Measurements from ENCODE around the gene DSTYK.

DSTYK gene

DNA sequence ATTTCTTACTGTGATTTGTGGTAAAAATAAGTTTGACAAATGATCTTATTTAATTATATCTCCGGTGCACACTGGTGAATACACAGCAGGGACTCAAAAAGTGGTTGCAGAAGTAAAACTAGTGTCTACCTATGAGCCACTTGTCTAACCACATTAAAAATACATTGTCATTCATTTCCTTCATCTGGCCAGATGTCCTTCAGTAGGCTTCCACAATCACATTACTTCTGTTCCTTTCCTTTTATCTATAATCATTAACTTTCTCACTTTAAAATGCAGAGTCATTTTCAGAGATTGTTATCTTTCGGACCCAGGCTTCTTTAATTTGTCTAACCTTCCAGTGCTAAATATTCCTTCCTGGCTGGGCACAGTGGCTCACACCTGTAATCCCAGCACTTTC lies 92.8 kb downstream of the DSTYK start:
- no peak overlapping the region for H2BK120ac ChIP-seq (ENCODE audit: low read depth, low read length)
- peaks cover 26% of the 10 kb centered on the region for H3K79me2 ChIP-seq (ENCODE audit: control insufficient read depth, insufficient read depth, low read length)
- no peak overlapping the region for H3K56ac ChIP-seq (ENCODE audit: low read length)
- H3K18ac ChIP-seq (ENCODE audit: low read length) = no peak overlapping the region
- H2BK5ac ChIP-seq (ENCODE audit: low read length) = no peak overlapping the region
- H2AK5ac ChIP-seq (ENCODE audit: low read length) = no peak overlapping the region
- H3K4ac ChIP-seq (ENCODE audit: low read depth, low read length) = no peak overlapping the region
- no peaks in the 10 kb centered on the region for H3K27me3 ChIP-seq (ENCODE audit: insufficient read depth, low read length, poor library complexity)
- DNase-seq = no peak
- H4K5ac ChIP-seq (ENCODE audit: low read length) = no peak overlapping the region
- H3K36me3 ChIP-seq (ENCODE audit: control insufficient read depth, insufficient read depth, low read length) = no peaks in the 10 kb centered on the region
- H3K79me1 ChIP-seq (ENCODE audit: low read length) = peaks cover 16% of the 10 kb centered on the region
- H3K23ac ChIP-seq (ENCODE audit: low read length) = no peak overlapping the region
- H3K4me2 ChIP-seq (ENCODE audit: low read length) = no peak overlapping the region
- H3K9ac ChIP-seq (ENCODE audit: low read length) = no peak overlapping the region
- H4K8ac ChIP-seq (ENCODE audit: low read depth, low read length) = no peak overlapping the region
- H3K4me3 ChIP-seq (ENCODE audit: low read length) = no peak overlapping the region
- H3K4me1 ChIP-seq (ENCODE audit: control insufficient read depth, low read depth, low read length) = no peaks in the 10 kb centered on the region
- no peak overlapping the region for H3K27ac ChIP-seq (ENCODE audit: low read depth, low read length)
- WGBS (ENCODE audit: extremely low coverage, insufficient coverage, low lambda C conversion rate) = no CpG with 5 or more reads among the region's 2 CpGs
- H2BK15ac ChIP-seq (replicated peaks; ENCODE audit: low read depth) = no peak overlapping the region

- Histone ChIP-seq H3K27me3 (ENCODE audit: insufficient read depth, low read length, poor library complexity) (no peaks in the 10 kb centered on the region), H3K4ac (ENCODE audit: low read depth, low read length) (no peak overlapping the region), H2BK5ac (ENCODE audit: low read length) (no peak overlapping the region), H4K5ac (ENCODE audit: low read length) (no peak overlapping the region), H3K36me3 (ENCODE audit: control insufficient read depth, insufficient read depth, low read length) (no peaks in the 10 kb centered on the region), H3K56ac (ENCODE audit: low read length) (no peak overlapping the region), H4K8ac (ENCODE audit: low read depth, low read length) (no peak overlapping the region), H3K4me3 (ENCODE audit: low read length) (no peak overlapping the region), H3K9ac (ENCODE audit: low read length) (no peak overlapping the region), H3K18ac (ENCODE audit: low read length) (no peak overlapping the region), H3K23ac (ENCODE audit: low read length) (no peak overlapping the region), H2AK5ac (ENCODE audit: low read length) (no peak overlapping the region), H3K79me2 (ENCODE audit: control insufficient read depth, insufficient read depth, low read length) (no peaks in the 10 kb centered on the region), H3K79me1 (ENCODE audit: low read length) (peaks cover 2% of the 10 kb centered on the region), H3K4me2 (ENCODE audit: low read length) (no peak overlapping the region), H2BK15ac (replicated peaks; ENCODE audit: low read depth) (no peak overlapping the region), H3K4me1 (ENCODE audit: control insufficient read depth, low read depth, low read length) (no peaks in the 10 kb centered on the region), H2BK120ac (ENCODE audit: low read depth, low read length) (no peak overlapping the region), H3K27ac (ENCODE audit: low read depth, low read length) (no peak overlapping the region)
- DNase-seq = no peak
Observed at GRCh38 chr1:205111354-205111753, 100.1 kb downstream of the DSTYK start.

DNA sequence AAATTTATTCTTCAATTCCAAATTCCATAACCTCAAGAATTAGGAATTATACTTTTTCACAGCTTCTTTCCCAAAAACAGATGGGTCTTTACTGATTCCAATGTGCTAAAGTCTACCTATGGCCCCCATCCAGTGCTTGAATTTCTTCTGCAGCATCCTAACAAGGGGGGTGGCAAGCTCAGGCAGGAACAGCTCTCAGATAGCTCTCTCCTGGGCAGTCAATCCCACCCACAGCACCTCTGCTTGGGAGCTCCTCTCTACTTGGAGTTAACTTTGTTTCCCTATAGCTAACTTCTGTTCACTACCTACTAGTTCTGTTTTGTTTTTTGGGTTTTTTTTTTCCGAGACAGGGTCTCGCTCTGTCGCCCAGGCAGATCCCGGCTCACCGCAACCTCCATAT lies 101.8 kb downstream of the DSTYK start:
- Histone ChIP-seq H3K56ac (ENCODE audit: low read length) (no peak overlapping the region), H3K4me3 (ENCODE audit: low read length) (no peak overlapping the region), H3K4me1 (ENCODE audit: control insufficient read depth, low read depth, low read length) (no peaks in the 10 kb centered on the region), H3K9ac (ENCODE audit: low read length) (no peak overlapping the region), H3K18ac (ENCODE audit: low read length) (no peak overlapping the region), H3K4me2 (ENCODE audit: low read length) (no peak overlapping the region), H2AK5ac (ENCODE audit: low read length) (no peak overlapping the region), H3K27ac (ENCODE audit: low read depth, low read length) (no peak overlapping the region), H3K79me1 (ENCODE audit: low read length) (no peaks in the 10 kb centered on the region), H2BK15ac (replicated peaks; ENCODE audit: low read depth) (no peak overlapping the region), H3K36me3 (ENCODE audit: control insufficient read depth, insufficient read depth, low read length) (peaks cover 4% of the 10 kb centered on the region), H2BK120ac (ENCODE audit: low read depth, low read length) (no peak overlapping the region), H3K27me3 (ENCODE audit: insufficient read depth, low read length, poor library complexity) (no peaks in the 10 kb centered on the region), H4K5ac (ENCODE audit: low read length) (no peak overlapping the region), H3K4ac (ENCODE audit: low read depth, low read length) (no peak overlapping the region), H2BK5ac (ENCODE audit: low read length) (no peak overlapping the region), H3K23ac (ENCODE audit: low read length) (no peak overlapping the region), H4K8ac (ENCODE audit: low read depth, low read length) (no peak overlapping the region), H3K79me2 (ENCODE audit: control insufficient read depth, insufficient read depth, low read length) (no peaks in the 10 kb centered on the region)
- DNase-seq = no peak
- WGBS (ENCODE audit: extremely low coverage, insufficient coverage, low lambda C conversion rate) = no CpG with 5 or more reads among the region's 5 CpGs

DNA sequence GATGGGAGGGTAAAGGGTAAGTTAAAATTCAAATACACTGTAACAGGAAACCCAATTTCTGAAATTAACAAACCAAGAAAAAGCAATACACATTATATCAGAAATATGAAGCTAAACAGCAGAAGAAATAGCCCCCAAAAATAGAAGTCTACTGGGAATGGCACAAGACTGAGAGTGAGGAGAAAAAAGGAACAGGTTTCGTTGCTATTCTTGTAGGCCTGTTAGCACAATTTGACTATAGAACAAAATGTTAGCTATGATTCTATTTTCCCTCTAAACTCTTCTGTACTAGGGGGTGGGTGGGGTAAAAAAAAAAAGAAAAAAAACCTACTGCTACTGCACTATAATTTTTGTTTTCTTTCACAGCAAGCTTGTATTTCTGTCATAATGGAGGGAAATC lies 102.2 kb downstream of the DSTYK start:
- Histone ChIP-seq H2BK15ac (replicated peaks; ENCODE audit: low read depth) (no peak overlapping the region), H3K27ac (ENCODE audit: low read depth, low read length) (no peak overlapping the region), H3K4me2 (ENCODE audit: low read length) (no peak overlapping the region), H3K4me1 (ENCODE audit: control insufficient read depth, low read depth, low read length) (no peaks in the 10 kb centered on the region), H3K36me3 (ENCODE audit: control insufficient read depth, insufficient read depth, low read length) (peaks cover 4% of the 10 kb centered on the region), H3K79me2 (ENCODE audit: control insufficient read depth, insufficient read depth, low read length) (no peaks in the 10 kb centered on the region), H3K9ac (ENCODE audit: low read length) (no peak overlapping the region), H3K23ac (ENCODE audit: low read length) (no peak overlapping the region), H3K79me1 (ENCODE audit: low read length) (no peaks in the 10 kb centered on the region), H3K4me3 (ENCODE audit: low read length) (no peak overlapping the region), H4K5ac (ENCODE audit: low read length) (no peak overlapping the region), H3K27me3 (ENCODE audit: insufficient read depth, low read length, poor library complexity) (no peaks in the 10 kb centered on the region), H2BK120ac (ENCODE audit: low read depth, low read length) (no peak overlapping the region), H2BK5ac (ENCODE audit: low read length) (no peak overlapping the region), H3K18ac (ENCODE audit: low read length) (no peak overlapping the region), H4K8ac (ENCODE audit: low read depth, low read length) (no peak overlapping the region), H3K56ac (ENCODE audit: low read length) (no peak overlapping the region), H3K4ac (ENCODE audit: low read depth, low read length) (no peak overlapping the region), H2AK5ac (ENCODE audit: low read length) (no peak overlapping the region)
- WGBS (ENCODE audit: extremely low coverage, insufficient coverage, low lambda C conversion rate) = no CpG with 5 or more reads among the region's 1 CpG
- no peak for DNase-seq

- H2AK5ac ChIP-seq (ENCODE audit: low read length) = no peak overlapping the region
- no peak for DNase-seq
- H3K36me3 ChIP-seq (ENCODE audit: control insufficient read depth, insufficient read depth, low read length) = peaks cover 4% of the 10 kb centered on the region
- no peak overlapping the region for H4K5ac ChIP-seq (ENCODE audit: low read length)
- no peak overlapping the region for H3K18ac ChIP-seq (ENCODE audit: low read length)
- WGBS (ENCODE audit: extremely low coverage, insufficient coverage, low lambda C conversion rate) = no CpG with 5 or more reads among the region's 4 CpGs
- H2BK5ac ChIP-seq (ENCODE audit: low read length) = no peak overlapping the region
- no peak overlapping the region for H3K4me2 ChIP-seq (ENCODE audit: low read length)
- no peak overlapping the region for H3K27ac ChIP-seq (ENCODE audit: low read depth, low read length)
- H2BK120ac ChIP-seq (ENCODE audit: low read depth, low read length) = no peak overlapping the region
- H3K9ac ChIP-seq (ENCODE audit: low read length) = no peak overlapping the region
- no peak overlapping the region for H3K56ac ChIP-seq (ENCODE audit: low read length)
- no peak overlapping the region for H3K23ac ChIP-seq (ENCODE audit: low read length)
- no peak overlapping the region for H4K8ac ChIP-seq (ENCODE audit: low read depth, low read length)
- H3K4me3 ChIP-seq (ENCODE audit: low read length) = no peak overlapping the region
- H2BK15ac ChIP-seq (replicated peaks; ENCODE audit: low read depth) = no peak overlapping the region
- H3K4me1 ChIP-seq (ENCODE audit: control insufficient read depth, low read depth, low read length) = no peaks in the 10 kb centered on the region
- no peaks in the 10 kb centered on the region for H3K79me2 ChIP-seq (ENCODE audit: control insufficient read depth, insufficient read depth, low read length)
- H3K79me1 ChIP-seq (ENCODE audit: low read length) = no peaks in the 10 kb centered on the region
- no peaks in the 10 kb centered on the region for H3K27me3 ChIP-seq (ENCODE audit: insufficient read depth, low read length, poor library complexity)
- H3K4ac ChIP-seq (ENCODE audit: low read depth, low read length) = no peak overlapping the region
Observed at GRCh38 chr1:205108464-205108863, 103.0 kb downstream of the DSTYK start.

- Histone ChIP-seq H3K79me2 (ENCODE audit: control insufficient read depth, insufficient read depth, low read length) (no peaks in the 10 kb centered on the region), H3K56ac (ENCODE audit: low read length) (no peak overlapping the region), H3K27me3 (ENCODE audit: insufficient read depth, low read length, poor library complexity) (no peaks in the 10 kb centered on the region), H3K4ac (ENCODE audit: low read depth, low read length) (no peak overlapping the region), H4K8ac (ENCODE audit: low read depth, low read length) (no peak overlapping the region), H3K18ac (ENCODE audit: low read length) (no peak overlapping the region), H4K5ac (ENCODE audit: low read length) (no peak overlapping the region), H3K4me2 (ENCODE audit: low read length) (no peak overlapping the region), H2AK5ac (ENCODE audit: low read length) (no peak overlapping the region), H3K79me1 (ENCODE audit: low read length) (no peaks in the 10 kb centered on the region), H3K36me3 (ENCODE audit: control insufficient read depth, insufficient read depth, low read length) (peaks cover 4% of the 10 kb centered on the region), H2BK5ac (ENCODE audit: low read length) (no peak overlapping the region), H3K9ac (ENCODE audit: low read length) (no peak overlapping the region), H3K4me1 (ENCODE audit: control insufficient read depth, low read depth, low read length) (no peaks in the 10 kb centered on the region), H3K4me3 (ENCODE audit: low read length) (no peak overlapping the region), H3K27ac (ENCODE audit: low read depth, low read length) (no peak overlapping the region), H2BK15ac (replicated peaks; ENCODE audit: low read depth) (no peak overlapping the region), H2BK120ac (ENCODE audit: low read depth, low read length) (no peak overlapping the region), H3K23ac (ENCODE audit: low read length) (no peak overlapping the region)
- DNase-seq = no peak
- WGBS (ENCODE audit: extremely low coverage, insufficient coverage, low lambda C conversion rate) = no CpG with 5 or more reads among the region's 4 CpGs
Observed at GRCh38 chr1:205107327-205107726, 104.2 kb downstream of the DSTYK start.
